Neural crest cell (in vitro differentiated cells): ENCODE results near the gene CCDC12. TPM values are rescaled to one million over a fixed set of nuclear protein-coding genes. Genes with fewer than 3 reads are reported as not detected.

Experiments used
- DNase-seq: peaks from one replicate; pipeline ENCODE4 v3.0.0; 2021; ENCODE audit warnings: low read depth, mixed read lengths, low spot score
- H3K27ac Mint-ChIP-seq: one replicate; pipeline ENCODE4 v1.8.0; 2021; ENCODE audit warnings: mild to moderate bottlenecking, mixed read lengths; ENCODE audit not compliant: unreplicated experiment
- H3K27me3 Mint-ChIP-seq: 2 replicates; pipeline ENCODE4 v1.8.0; 2021; ENCODE audit warnings: low read depth, mild to moderate bottlenecking, mixed read lengths
- H3K36me3 Mint-ChIP-seq: 2 replicates; pipeline ENCODE4 v1.8.0; 2021; ENCODE audit warnings: low read depth, mild to moderate bottlenecking, mixed read lengths
- H3K4me1 Mint-ChIP-seq: 2 replicates; pipeline ENCODE4 v1.8.0; 2021; ENCODE audit warnings: mixed read lengths
- H3K4me3 Mint-ChIP-seq: one replicate; pipeline ENCODE4 v1.8.0; 2021; ENCODE audit warnings: mild to moderate bottlenecking, mixed read lengths
- H3K9me3 Mint-ChIP-seq: 2 replicates; pipeline ENCODE4 v1.8.0; 2021; ENCODE audit warnings: mixed read lengths
- total RNA-seq: library from RNA; stranded (reverse); gene quantifications from 2 replicates; pipeline ENCODE4 v1.2.1, GENCODE V29; 2021
- TF ChIP-seq, protein P1 (sequence below): fragments of 200-600 bp; sonication (generic); conservative IDR thresholded peaks from 2 replicates; pipeline ENCODE4 v1.5.0; 2021; ENCODE audit warnings: antibody characterized with exemption, mild to moderate bottlenecking

CCDC12 gene
- total RNA-seq, 1 donor from 2014 or later: 54.3 TPM

DNA sequence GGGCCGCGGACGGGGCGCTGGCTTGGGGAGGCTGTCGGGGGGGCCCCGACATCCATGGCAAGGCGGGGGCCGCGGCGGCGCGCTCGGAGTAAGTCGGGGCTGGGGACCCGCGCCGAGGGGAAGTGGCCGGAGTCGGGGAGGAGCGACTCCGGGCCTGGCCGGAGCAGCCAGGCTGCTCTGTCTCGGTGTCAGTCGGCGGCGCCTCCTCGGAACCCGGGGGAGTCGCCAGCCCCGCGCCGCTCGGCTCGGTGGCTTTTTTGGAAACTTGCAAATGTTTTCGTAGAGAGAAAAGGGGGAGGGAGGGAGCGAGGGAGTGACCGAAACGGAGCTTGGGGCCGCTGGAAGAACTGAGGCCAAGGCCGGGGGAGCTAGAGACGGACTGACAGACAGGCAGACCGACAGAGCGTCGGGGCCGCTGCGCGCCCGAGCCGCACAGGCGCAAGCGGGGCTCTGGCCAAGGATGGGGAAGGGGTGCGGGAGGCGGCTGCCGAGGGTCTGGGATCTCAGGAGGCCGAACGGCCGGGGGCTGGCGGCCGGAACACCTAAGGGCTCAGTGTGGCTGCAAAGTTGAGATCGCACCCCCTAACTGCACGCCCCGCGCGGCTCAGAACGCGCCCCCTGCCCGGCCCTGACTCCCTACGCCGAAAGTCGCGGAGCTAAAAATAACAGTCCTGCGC lies 94.0 kb downstream of the CCDC12 start:
- Mint-ChIP-seq H3K4me1 (no peaks in the 10 kb centered on the region), H3K36me3 (no peaks in the 10 kb centered on the region), H3K27me3 (peaks cover 72% of the 10 kb centered on the region), H3K9me3 (no peaks in the 10 kb centered on the region), H3K4me3 (peak overlapping the region; percentile 85), H3K27ac (no peak overlapping the region)
- TF ChIP-seq, protein P1, sequence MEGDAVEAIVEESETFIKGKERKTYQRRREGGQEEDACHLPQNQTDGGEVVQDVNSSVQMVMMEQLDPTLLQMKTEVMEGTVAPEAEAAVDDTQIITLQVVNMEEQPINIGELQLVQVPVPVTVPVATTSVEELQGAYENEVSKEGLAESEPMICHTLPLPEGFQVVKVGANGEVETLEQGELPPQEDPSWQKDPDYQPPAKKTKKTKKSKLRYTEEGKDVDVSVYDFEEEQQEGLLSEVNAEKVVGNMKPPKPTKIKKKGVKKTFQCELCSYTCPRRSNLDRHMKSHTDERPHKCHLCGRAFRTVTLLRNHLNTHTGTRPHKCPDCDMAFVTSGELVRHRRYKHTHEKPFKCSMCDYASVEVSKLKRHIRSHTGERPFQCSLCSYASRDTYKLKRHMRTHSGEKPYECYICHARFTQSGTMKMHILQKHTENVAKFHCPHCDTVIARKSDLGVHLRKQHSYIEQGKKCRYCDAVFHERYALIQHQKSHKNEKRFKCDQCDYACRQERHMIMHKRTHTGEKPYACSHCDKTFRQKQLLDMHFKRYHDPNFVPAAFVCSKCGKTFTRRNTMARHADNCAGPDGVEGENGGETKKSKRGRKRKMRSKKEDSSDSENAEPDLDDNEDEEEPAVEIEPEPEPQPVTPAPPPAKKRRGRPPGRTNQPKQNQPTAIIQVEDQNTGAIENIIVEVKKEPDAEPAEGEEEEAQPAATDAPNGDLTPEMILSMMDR: no peak
- DNase-seq: peak; percentile 34

DNA sequence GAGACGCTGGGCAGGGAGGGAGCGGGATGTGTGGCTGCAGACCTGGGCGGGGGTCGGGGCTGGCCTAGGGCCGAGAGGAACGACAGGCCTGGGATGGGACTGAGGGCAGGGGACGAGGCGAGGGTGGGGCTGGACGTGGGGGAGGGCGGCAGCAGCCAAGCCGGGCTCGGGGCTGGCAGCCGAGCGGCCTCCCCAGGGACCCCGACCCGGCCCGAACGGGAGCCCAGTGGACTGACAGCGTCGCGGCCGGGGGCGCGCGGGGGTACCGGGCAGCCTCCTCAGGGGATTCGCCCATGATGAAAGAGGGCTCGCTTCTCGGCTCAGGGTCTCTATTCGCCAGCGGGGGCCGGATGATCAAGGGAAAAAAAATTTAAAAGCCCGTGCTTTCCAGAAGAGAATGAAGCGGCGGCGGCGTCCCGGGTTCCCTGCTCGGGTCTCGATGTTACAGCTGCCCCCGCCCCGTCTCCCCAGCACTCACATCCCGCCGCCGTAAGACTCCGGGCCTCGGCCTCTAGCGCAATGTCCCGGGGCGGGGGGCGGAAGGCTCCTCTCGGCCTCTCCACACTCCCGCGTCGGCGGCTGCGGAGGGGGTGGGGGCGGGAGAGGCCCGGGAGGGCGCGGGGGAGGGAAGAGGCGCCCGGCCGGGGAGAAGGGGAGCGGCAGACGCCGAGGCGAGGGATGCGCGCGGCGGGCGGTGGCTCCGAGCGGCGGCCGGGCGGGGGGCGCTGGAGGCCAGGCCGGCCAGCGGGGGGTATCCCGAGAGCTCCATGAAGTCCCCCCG lies 94.8 kb downstream of the CCDC12 start:
- Mint-ChIP-seq H3K36me3 (no peaks in the 10 kb centered on the region), H3K4me3 (peak overlapping the region; percentile 77), H3K27ac (no peak overlapping the region), H3K9me3 (no peaks in the 10 kb centered on the region), H3K27me3 (peaks cover 67% of the 10 kb centered on the region), H3K4me1 (no peaks in the 10 kb centered on the region)
- DNase-seq: no peak
- TF ChIP-seq, protein P1: no peak

DNA sequence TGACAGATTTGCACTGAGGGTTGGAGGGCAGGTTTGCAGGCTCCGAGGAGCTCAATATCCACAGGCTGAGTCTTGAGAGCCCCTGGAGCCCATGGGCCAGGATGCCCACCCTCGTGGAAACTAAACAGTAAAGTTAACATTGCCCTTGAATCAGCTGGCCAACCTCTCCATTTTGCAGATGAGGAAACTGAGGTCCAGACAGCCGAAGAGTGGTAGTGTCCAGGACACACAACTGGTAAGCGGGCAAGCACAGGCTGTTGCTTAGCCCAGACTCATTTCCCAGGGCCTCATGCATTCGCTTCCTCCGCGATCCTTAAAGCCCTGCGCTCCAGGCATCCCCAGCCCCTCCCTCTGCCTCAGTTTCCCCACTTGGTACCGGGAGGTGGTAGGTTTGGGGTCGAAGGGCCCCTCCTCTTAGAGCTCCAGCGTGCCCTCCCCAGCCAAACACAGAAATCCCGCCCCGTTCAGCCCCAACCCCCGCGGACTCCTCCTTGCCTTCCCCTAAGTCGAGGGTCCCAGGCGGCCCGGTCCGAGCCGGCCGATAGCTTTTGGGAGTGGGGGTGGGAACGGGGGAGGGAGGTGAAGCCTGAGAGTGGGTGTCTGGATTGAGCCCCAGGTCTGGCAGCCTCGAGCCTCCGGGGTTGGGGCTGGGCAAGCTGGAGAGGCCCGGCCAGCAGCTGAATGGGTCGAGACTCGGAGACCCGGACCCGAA lies 95.5 kb downstream of the CCDC12 start:
- DNase-seq: no peak
- no peak overlapping the region for H3K27ac Mint-ChIP-seq
- H3K36me3 Mint-ChIP-seq: no peaks in the 10 kb centered on the region
- peak overlapping the region; percentile 78 for H3K4me3 Mint-ChIP-seq
- TF ChIP-seq, protein P1: no peak
- no peaks in the 10 kb centered on the region for H3K4me1 Mint-ChIP-seq
- no peaks in the 10 kb centered on the region for H3K9me3 Mint-ChIP-seq
- peaks cover 63% of the 10 kb centered on the region for H3K27me3 Mint-ChIP-seq

DNA sequence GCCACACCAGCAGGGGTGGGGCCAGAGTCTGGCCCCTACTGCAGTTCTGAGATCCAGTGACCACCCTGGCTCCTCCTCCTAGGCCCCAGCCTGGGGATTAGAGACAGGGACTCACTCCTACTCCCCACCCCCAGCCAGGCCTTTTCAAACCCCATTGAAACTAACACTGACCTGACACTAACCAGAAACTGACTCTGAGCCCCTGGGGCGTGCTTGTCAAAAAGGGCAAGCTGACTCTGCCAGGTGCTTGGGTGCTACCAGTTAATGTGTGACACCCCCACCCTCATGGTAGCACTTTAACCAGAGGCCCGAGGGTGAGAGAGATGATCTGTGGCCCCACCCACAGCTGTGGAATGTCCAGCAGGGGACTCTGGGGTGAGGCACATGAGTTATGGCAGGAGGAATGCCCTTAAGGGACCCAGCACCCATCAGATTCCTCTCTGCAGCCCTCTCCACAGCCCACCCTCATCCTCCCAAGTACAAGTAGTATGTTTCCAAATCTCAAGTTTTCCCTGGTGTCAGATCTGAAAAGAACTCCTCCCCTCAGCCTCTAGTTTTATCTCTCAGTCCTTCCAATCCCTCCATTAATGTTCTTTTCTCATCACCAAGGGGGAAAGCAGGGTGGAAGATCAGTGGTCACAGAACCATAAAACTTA lies 97.6 kb downstream of the CCDC12 start:
- Mint-ChIP-seq H3K9me3 (no peaks in the 10 kb centered on the region), H3K27me3 (peaks cover 41% of the 10 kb centered on the region), H3K36me3 (no peaks in the 10 kb centered on the region), H3K4me1 (peaks cover 3% of the 10 kb centered on the region), H3K4me3 (peak overlapping the region; percentile 3), H3K27ac (no peak overlapping the region)
- TF ChIP-seq, protein P1: no peak
- DNase-seq: no peak

DNA sequence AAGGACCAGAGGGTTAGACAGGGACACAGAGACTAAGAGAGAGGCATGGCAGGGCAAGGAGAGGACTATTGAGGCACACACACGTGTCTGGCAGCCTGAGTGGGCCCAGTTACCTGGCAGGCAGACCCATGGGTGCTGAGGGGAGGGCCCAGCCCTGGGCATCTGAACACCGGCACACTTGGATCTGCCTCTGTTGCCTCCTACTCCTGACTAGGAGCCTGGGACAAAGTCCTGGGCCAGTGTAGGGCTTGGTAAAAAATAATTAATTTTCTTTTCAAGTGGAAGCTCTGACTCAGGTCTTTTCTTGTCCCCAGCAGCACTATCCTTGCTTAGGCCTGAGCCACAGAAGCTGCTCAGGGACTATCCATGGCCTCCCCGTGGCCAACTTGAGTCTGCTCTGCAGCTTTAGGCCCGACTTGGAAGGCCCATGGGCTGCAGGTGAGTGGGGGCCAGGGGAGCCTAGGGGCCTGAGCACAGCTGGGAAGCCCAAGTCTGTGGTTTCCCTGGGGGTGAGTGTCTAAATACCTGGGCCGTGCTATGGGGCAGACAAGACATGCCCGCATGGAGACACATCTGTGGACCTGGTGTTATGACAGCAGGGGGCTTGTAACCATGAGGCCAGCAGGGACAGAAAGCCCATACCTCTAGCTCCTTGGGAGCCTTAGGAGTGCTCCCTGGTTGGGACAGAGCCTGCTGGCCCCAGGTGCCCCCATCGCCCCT lies 99.0 kb downstream of the CCDC12 start, which contains the start of gene PTH1R:
Gene PTH1R, plus strand, starts transcription at position 316 of the 720 bp plus-strand sequence. CDS start 5,839 bp downstream, outside the sequence.
- Mint-ChIP-seq H3K36me3 (no peaks in the 10 kb centered on the region), H3K9me3 (no peaks in the 10 kb centered on the region), H3K4me1 (peaks cover 13% of the 10 kb centered on the region), H3K4me3 (no peak within 1 kb of the TSS), H3K27ac (no peak within 1 kb of the TSS), H3K27me3 (peaks cover 36% of the 10 kb centered on the region)
- TF ChIP-seq, protein P1: no peak
- no peak for DNase-seq
